OCI-LY1 (cell line): ENCODE measurements around the gene SH3RF3.

ENCODE experiments used
- CTCF ChIP-seq: fragments of 200-600 bp; sonication (generic), shearing (Covaris generic); IDR thresholded peaks from 2 replicates; pipeline ENCODE4 v1.5.1; 2017; ENCODE audit warnings: mild to moderate bottlenecking, antibody characterized with exemption, low read length, moderate library complexity, mixed read lengths
- EZH2 ChIP-seq: fragments of 200-600 bp; sonication (generic), shearing (Covaris generic); IDR thresholded peaks from 2 replicates; pipeline ENCODE4 v1.8.0; 2017; ENCODE audit warnings: borderline replicate concordance, mixed run types, mild to moderate bottlenecking, antibody characterized with exemption, low read length, moderate library complexity, mixed read lengths

- TF ChIP-seq CTCF (no peak), EZH2 (no peak)
These were observed 74.4 kb downstream of the SH3RF3 start for GRCh38 chr2:109203246-109204011.
